ENCODE results near the gene RAD51D.
"Not testable (repeated sequence)": the region's sequence is repeated elsewhere in the genome, so short reads cannot be mapped to it uniquely, and the experiment has no call there.

RAD51D gene

DNA sequence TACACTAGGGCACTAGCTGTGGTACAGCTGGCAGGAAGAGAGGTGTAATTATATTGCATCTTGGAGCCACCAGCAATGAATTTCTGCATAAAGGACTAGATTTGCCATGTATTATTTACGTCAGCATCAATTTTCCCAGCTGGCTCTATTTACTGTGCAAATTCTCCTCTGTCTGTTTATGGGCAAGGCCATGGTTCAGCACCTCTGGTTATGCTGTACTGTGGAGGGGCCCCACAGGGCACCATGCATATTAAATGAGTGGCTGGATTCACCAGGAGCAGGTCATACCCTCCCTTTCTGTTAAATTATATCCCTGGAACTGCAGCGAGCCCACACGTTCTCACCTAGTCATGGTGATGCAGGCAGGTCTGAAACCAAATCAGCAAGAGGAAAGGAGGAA lies 19.8 kb downstream of the RAD51D start:
- no peaks in the 10 kb centered on the region for H3K27me3 ChIP-seq (ENCODE audit: insufficient read depth, low read length)
- H3K4me3 ChIP-seq (ENCODE audit: low read length), result no peak overlapping the region
- no peak overlapping the region for H2AFZ ChIP-seq (ENCODE audit: low read depth, low read length)
- H3K4me1 ChIP-seq (ENCODE audit: insufficient read depth, low read length), result no peaks in the 10 kb centered on the region
- peaks cover 25% of the 10 kb centered on the region for H3K36me3 ChIP-seq (ENCODE audit: insufficient read depth, low read length)
- no peaks in the 10 kb centered on the region for H3K9me3 ChIP-seq (ENCODE audit: low read length)

DNA sequence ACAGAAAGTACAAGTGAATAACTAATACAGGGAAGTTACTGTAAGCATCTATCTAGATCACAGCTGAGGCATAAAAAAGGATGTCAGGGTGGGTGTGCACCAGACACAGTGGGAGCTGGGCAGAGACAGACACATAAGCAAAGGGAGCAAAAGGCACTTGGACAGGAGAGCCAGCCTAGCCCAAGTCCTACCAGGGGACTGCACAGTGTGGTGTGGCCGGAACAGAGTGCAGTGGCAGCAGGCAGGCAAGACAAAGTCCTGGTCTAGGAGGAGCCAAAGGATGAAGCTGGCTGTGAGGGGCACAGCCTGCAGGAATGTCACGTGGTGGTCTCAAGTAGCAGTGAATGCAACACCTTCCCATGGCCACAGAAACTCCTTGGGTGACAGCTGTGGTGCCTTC lies 21.9 kb downstream of the RAD51D start:
- Histone ChIP-seq H2AFZ (ENCODE audit: low read depth, low read length) (no peak overlapping the region), H3K36me3 (ENCODE audit: insufficient read depth, low read length) (peaks cover 25% of the 10 kb centered on the region), H3K4me3 (ENCODE audit: low read length) (no peak overlapping the region)

DNA sequence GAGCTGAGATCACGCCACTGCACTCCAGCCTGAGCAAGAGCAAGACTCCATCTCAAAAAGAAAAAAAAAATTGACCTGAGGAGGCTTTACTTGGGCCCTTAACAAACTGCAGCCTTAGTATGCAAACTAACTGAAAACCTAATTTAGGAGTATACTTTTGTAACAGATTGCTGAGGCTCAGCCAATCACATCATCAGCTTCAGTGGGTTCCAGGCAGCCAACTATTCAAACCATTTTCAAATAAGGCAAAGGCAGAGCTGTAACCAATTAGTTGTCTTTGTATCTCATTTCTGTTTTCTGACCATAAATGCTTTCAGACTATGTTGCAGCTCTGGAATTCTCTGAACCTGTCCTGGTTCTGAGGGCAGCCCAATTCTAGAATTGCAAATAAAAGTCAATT lies 23.9 kb downstream of the RAD51D start:
- Histone ChIP-seq H3K27me3 (ENCODE audit: insufficient read depth, low read length) (no peaks in the 10 kb centered on the region), H3K4me1 (ENCODE audit: insufficient read depth, low read length) (no peaks in the 10 kb centered on the region), H3K36me3 (ENCODE audit: insufficient read depth, low read length) (peaks cover 19% of the 10 kb centered on the region), H3K4me3 (ENCODE audit: low read length) (no peak overlapping the region), H3K9me3 (ENCODE audit: low read length) (no peaks in the 10 kb centered on the region), H2AFZ (ENCODE audit: low read depth, low read length) (no peak overlapping the region)

More for the DNA sequence above, 21.9 kb downstream of the RAD51D start:
- H3K9me3 ChIP-seq (ENCODE audit: low read length), result no peaks in the 10 kb centered on the region
- no peaks in the 10 kb centered on the region for H3K4me1 ChIP-seq (ENCODE audit: insufficient read depth, low read length)
- no peaks in the 10 kb centered on the region for H3K27me3 ChIP-seq (ENCODE audit: insufficient read depth, low read length)

DNA sequence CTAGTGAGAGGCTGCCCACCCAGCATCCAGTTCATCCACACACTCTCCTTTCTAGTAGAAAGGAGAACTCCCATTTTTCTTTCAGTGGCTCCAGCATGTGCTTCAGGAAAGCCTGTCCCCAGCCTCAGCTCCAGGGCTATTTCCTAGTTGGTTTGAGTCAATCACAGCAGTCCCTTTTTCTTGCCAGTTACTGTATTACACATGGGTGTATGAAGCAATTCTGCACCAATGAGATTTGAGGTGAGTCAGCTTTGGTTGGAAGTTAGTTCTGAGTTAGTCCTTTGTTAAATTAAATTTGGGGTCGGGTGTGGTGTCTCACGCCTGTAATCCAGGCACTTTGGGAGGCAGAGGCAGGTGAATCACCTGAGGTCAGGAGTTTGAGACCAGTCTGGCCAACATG lies 24.8 kb downstream of the RAD51D start:
- Histone ChIP-seq H3K4me3 (ENCODE audit: low read length) (no peak overlapping the region), H3K36me3 (ENCODE audit: insufficient read depth, low read length) (peaks cover 10% of the 10 kb centered on the region), H2AFZ (ENCODE audit: low read depth, low read length) (no peak overlapping the region), H3K27me3 (ENCODE audit: insufficient read depth, low read length) (no peaks in the 10 kb centered on the region), H3K9me3 (ENCODE audit: low read length) (no peaks in the 10 kb centered on the region), H3K4me1 (ENCODE audit: insufficient read depth, low read length) (no peaks in the 10 kb centered on the region)

DNA sequence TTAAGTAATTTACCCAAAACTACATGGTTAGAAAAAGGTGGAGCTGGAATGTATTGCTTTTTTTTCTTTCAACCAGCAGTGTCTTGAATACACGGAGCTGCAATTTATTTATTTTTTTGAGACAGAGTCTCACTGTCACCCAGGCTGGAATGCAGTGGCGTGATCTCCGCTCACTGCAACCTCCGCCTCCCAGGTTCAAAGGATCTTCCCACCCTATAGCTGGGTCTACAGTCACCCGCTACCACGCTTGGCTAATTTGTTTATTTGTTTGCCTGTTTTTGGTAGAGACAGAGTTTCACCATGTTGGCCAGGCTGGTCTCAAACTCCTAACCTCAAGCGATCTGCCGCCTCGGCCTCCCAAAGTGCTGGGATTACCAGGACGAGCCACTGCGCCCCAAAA lies 29.0 kb downstream of the RAD51D start:
- H3K4me1 ChIP-seq (ENCODE audit: insufficient read depth, low read length), result peaks cover 15% of the 10 kb centered on the region
- not testable (repeated sequence) for H2AFZ ChIP-seq (ENCODE audit: low read depth, low read length); H3K9me3 ChIP-seq (ENCODE audit: low read length); H3K4me3 ChIP-seq (ENCODE audit: low read length); H3K36me3 ChIP-seq (ENCODE audit: insufficient read depth, low read length); H3K27me3 ChIP-seq (ENCODE audit: insufficient read depth, low read length)

DNA sequence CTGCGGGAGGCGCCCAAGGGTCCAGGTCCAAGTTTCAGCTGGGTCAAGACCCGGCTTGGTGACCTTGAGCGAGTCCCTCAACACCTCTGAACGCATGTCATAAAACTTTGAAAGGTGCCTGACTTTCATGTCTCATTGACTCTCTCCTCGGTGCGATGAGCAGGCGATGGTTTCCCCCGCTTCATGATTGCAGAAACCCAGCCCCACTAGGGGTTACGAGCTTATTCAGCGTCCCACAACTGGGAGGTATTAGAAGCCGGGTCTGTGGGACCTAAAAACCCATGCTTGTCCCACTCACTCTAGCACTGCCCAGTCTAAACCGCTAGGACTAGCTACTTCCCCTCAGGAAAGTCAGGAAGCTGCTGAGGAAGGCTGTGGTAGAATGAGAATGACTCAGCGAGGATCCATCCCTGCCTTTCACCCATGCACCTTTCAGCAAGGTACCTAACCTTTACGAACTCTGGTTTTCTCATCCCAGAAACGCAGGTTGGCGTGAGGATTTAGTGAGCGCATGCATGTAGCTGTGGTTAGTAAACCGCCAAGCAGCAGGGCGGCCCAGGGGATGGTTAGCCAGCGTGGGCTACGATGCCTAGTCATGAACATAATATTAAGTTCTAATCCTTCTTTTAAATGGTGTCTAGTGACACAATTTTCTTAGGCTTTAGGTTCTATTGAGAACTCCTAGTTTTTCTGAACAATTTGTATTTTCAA lies 29.9 kb downstream of the RAD51D start:
- Histone ChIP-seq H3K9me3 (ENCODE audit: low read length) (no peaks in the 10 kb centered on the region), H3K4me1 (ENCODE audit: insufficient read depth, low read length) (peaks cover 15% of the 10 kb centered on the region), H2AFZ (ENCODE audit: low read depth, low read length) (peak overlapping the region; percentile 87), H3K27me3 (ENCODE audit: insufficient read depth, low read length) (no peaks in the 10 kb centered on the region), H3K4me3 (ENCODE audit: low read length) (peak overlapping the region; percentile 40), H3K36me3 (ENCODE audit: insufficient read depth, low read length) (no peaks in the 10 kb centered on the region)

DNA sequence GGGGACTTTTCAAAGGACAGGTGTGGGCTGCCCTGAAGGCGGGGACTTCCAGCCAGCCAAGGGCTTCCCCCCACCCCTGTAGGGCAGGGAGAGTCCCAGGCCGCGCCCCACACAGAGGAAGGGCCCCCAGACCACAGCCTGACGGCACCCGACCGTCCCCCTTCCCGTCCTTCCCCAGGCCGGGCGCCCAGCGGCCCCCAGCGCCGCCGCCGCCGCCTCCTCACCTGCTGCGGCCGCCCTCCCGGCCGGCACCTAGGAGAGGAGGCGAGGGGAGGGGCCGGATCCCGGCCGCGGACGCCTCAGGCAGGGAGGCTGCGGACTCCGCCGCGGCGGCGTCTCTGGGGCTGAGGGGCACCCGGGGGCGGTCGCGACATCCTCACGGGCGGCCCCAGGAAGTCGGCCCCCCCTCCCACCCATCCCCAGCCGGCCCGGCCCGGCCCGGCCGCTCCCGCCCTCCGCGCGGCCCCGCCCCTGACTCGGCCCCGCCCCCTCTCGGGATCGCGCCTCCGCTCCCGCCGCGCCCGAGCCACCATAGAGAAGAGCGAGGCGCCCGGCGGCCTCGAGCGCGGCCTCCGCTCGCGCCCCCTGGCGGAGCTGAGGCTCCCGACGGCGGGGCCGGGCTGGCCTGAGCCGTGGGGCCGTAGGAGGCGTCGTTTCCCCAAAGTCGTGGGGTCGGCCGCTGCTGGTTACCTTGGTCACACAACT lies 30.6 kb downstream of the RAD51D start:
- H3K9me3 ChIP-seq (ENCODE audit: low read length), result no peaks in the 10 kb centered on the region
- H3K4me1 ChIP-seq (ENCODE audit: insufficient read depth, low read length), result peaks cover 15% of the 10 kb centered on the region
- H3K4me3 ChIP-seq (ENCODE audit: low read length), result peak overlapping the region; percentile 83

DNA sequence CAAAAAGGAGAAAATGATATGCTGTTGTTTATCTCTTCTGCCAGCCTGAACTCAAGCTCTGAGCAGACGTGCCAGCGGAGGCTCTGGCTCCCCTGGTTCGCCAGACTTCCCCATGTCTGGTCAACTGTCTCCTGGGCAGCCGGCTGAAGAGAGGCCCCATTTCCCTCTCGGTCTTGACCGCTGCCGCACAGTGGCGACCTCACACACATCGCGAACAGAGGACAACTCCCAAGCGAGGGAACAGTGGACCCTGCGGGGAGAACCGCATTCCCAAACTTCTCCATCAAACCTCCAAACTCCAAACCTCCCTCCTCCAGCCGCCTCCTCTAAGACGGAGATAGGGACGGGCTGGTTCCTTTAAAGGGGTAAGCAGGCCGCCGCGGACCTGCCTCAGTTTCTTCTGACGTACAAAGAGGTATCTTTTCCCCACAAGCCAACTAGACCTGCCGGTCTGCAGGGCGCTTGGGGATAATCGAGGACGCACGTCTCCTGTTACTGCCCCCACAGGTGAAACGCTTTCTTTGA lies 31.2 kb downstream of the RAD51D start:
- Histone ChIP-seq H3K36me3 (ENCODE audit: insufficient read depth, low read length) (no peaks in the 10 kb centered on the region), H3K9me3 (ENCODE audit: low read length) (no peaks in the 10 kb centered on the region), H3K4me3 (ENCODE audit: low read length) (peak overlapping the region; percentile 83), H3K4me1 (ENCODE audit: insufficient read depth, low read length) (peaks cover 15% of the 10 kb centered on the region), H3K27me3 (ENCODE audit: insufficient read depth, low read length) (no peaks in the 10 kb centered on the region), H2AFZ (ENCODE audit: low read depth, low read length) (peak overlapping the region; percentile 82)

More for the DNA sequence above, 30.6 kb downstream of the RAD51D start:
- H3K27me3 ChIP-seq (ENCODE audit: insufficient read depth, low read length), result no peaks in the 10 kb centered on the region
- H2AFZ ChIP-seq (ENCODE audit: low read depth, low read length), result peak overlapping the region; percentile 87
- H3K36me3 ChIP-seq (ENCODE audit: insufficient read depth, low read length), result no peaks in the 10 kb centered on the region

DNA sequence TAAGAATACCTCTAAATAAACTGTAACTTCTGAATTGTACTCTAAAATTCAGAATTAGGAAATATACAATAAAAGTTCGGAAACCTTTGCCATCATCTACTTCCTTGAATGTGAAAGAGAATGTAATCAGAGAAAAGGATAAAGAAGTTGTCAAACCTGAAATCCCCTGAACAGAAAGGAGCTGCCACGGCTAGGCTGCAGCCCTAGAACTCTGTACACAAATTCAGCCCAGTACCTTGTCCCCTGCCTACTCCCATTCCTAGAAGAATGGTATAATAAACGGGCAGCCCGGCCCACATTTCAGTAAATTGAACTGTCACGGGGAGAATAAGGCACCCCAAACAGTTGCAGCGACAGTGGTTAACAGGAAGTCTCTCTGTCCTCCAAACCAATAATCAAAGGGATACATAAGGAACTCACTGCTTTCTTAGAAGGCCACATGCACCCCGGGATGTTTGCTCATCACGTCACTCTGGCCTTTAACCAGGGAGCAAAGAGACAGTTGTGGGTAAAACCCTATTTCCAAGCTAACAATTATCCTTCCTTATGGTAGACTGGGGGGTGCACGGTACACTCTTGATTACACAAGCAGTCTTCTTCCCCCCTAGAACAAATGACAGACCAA lies 31.8 kb downstream of the RAD51D start:
- Histone ChIP-seq H3K36me3 (ENCODE audit: insufficient read depth, low read length) (no peaks in the 10 kb centered on the region), H3K9me3 (ENCODE audit: low read length) (no peaks in the 10 kb centered on the region), H2AFZ (ENCODE audit: low read depth, low read length) (peak overlapping the region; percentile 82), H3K27me3 (ENCODE audit: insufficient read depth, low read length) (no peaks in the 10 kb centered on the region), H3K4me1 (ENCODE audit: insufficient read depth, low read length) (peaks cover 15% of the 10 kb centered on the region), H3K4me3 (ENCODE audit: low read length) (peak overlapping the region; percentile 83)

DNA sequence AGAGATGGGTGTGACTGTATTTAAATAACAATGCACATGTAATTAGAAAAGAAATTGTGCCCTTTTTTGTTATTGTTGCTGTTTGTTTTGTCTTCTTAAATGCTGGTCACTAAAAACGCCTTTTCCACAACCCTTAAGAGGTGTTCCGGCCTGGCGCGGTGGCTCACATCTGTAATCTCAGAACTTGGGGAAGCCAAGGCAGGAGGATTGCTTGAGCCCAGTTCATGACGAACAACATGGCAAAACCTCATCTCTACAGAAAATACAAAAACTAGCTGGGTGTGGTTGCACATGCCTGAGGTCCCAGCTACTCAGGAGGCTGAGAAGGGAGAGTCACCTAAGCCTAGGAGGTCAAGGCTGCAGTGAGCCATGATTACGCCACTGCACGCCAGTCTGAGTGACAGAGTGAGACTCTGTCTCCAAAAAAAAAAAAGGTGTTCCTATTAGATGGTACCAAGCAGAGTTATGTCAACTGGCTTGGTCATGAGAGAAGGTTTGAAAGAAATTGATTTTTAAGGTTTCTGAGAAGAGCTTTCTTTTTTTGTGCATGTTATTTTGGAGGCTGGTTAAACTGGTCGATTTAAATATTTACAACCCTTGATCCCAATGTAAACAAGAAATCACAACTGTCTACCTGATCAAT lies 32.6 kb downstream of the RAD51D start:
- peak overlapping the region; percentile 83 for H3K4me3 ChIP-seq (ENCODE audit: low read length)

DNA sequence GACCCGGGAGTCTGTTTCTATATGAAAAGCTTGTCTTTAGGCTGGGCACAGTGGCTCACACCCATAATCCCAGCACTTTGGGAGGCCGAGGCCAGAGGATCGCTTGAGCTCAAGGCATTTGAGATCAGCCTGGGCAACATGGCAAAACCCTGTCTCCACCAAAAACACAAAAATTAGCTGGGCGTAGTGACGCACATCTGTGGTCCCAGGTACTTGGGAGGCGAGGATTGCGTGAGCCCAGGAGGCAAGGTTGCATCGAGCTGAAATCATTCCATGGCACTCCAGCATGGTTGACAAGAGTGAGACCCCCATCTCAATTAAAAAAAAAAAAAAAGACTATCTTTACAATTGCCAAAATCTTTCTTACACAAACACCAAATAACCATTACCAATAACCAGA lies 33.5 kb downstream of the RAD51D start:
- Histone ChIP-seq H3K4me3 (ENCODE audit: low read length) (no peak overlapping the region), H3K9me3 (ENCODE audit: low read length) (no peaks in the 10 kb centered on the region), H3K4me1 (ENCODE audit: insufficient read depth, low read length) (peaks cover 24% of the 10 kb centered on the region), H2AFZ (ENCODE audit: low read depth, low read length) (no peak overlapping the region), H3K36me3 (ENCODE audit: insufficient read depth, low read length) (no peaks in the 10 kb centered on the region), H3K27me3 (ENCODE audit: insufficient read depth, low read length) (no peaks in the 10 kb centered on the region)

More for the DNA sequence above, 32.6 kb downstream of the RAD51D start:
- no peak overlapping the region for H2AFZ ChIP-seq (ENCODE audit: low read depth, low read length)
- no peaks in the 10 kb centered on the region for H3K9me3 ChIP-seq (ENCODE audit: low read length)
- H3K4me1 ChIP-seq (ENCODE audit: insufficient read depth, low read length), result peaks cover 23% of the 10 kb centered on the region
- H3K36me3 ChIP-seq (ENCODE audit: insufficient read depth, low read length), result no peaks in the 10 kb centered on the region
- no peaks in the 10 kb centered on the region for H3K27me3 ChIP-seq (ENCODE audit: insufficient read depth, low read length)

DNA sequence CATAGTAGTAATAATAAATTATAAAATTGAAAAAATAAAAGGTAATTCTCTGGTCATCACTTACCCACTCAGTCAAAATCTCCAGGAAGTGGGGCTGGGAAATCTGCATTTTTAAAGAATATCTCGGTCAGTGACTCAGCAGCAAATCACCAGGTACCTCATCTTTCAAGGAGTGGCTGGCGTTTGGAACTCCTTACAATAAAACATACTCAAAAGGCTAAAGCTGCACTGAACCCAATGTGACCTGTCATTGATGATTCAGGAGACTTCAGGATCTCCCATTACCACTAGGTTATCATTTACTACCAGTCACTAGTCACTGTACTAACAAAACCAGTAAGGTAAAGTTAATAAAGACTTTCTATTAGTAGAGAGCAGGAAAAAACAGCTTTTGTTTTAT lies 34.7 kb downstream of the RAD51D start:
- H3K4me3 ChIP-seq (ENCODE audit: low read length), result no peak overlapping the region
- H3K9me3 ChIP-seq (ENCODE audit: low read length), result no peaks in the 10 kb centered on the region
- no peak overlapping the region for H2AFZ ChIP-seq (ENCODE audit: low read depth, low read length)
- H3K4me1 ChIP-seq (ENCODE audit: insufficient read depth, low read length), result peaks cover 24% of the 10 kb centered on the region
- H3K27me3 ChIP-seq (ENCODE audit: insufficient read depth, low read length), result no peaks in the 10 kb centered on the region
- H3K36me3 ChIP-seq (ENCODE audit: insufficient read depth, low read length), result no peaks in the 10 kb centered on the region

DNA sequence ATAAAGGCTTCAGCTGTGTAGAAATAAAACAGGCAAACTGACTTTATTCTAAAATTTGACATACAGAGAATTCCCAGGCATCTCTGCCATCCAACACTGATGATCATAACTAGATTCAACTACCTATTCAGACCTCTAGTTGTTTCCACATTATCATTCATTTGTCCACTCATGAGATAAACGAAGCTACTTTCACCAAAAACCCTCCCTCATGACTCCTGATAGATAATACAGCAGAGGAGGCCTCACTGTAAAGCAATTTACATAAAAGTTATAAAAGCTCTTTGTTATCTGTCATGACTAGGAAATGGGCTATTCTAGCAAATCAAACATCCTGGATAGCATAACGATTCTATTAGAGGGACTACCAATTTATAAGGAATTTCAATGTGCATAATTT lies 36.6 kb downstream of the RAD51D start:
- Histone ChIP-seq H3K9me3 (ENCODE audit: low read length) (no peaks in the 10 kb centered on the region), H3K4me1 (ENCODE audit: insufficient read depth, low read length) (peaks cover 23% of the 10 kb centered on the region), H3K27me3 (ENCODE audit: insufficient read depth, low read length) (no peaks in the 10 kb centered on the region), H3K4me3 (ENCODE audit: low read length) (no peak overlapping the region), H3K36me3 (ENCODE audit: insufficient read depth, low read length) (no peaks in the 10 kb centered on the region), H2AFZ (ENCODE audit: low read depth, low read length) (no peak overlapping the region)

Data from neuron (in vitro differentiated cells).